Neural cell (in vitro differentiated cells): ENCODE measurements around the gene PPARG. TPM values are rescaled to one million over a fixed set of nuclear protein-coding genes. Genes with fewer than 3 reads are reported as not detected.

Experiments used
- H2AFZ ChIP-seq: fragments of 200-600, 300-800 bp; sonication (generic), shearing (Covaris generic); 2 replicates; pipeline ENCODE4 v1.6.0; 2014; ENCODE audit warnings: low read depth, mild to moderate bottlenecking, antibody characterized with exemption, low read length, moderate library complexity
- H3F3A ChIP-seq: fragments of 200-600 bp; shearing (Covaris generic); 2 replicates; pipeline ENCODE4 v1.6.1; 2016; ENCODE audit warnings: mild to moderate bottlenecking, moderate library complexity, mixed read lengths, antibody characterized with exemption, low read length; ENCODE audit not compliant: insufficient read depth, poor library complexity, severe bottlenecking
- H3K27ac ChIP-seq: fragments of 200-600, 300-800 bp; sonication (generic), shearing (Covaris generic); 2 replicates; pipeline ENCODE4 v1.5.1; 2014; ENCODE audit warnings: mild to moderate bottlenecking, low read length, moderate library complexity
- H3K27me3 ChIP-seq: fragments of 300-800, 200-600 bp; sonication (generic), shearing (Covaris generic); 2 replicates; pipeline ENCODE4 v1.6.0; 2014; ENCODE audit warnings: mild to moderate bottlenecking, low read depth, low read length, moderate library complexity; ENCODE audit not compliant: insufficient read depth
- H3K36me3 ChIP-seq: fragments of 300-800, 200-600 bp; sonication (generic), shearing (Covaris generic); 2 replicates; pipeline ENCODE4 v1.5.1; 2014; ENCODE audit warnings: mild to moderate bottlenecking, antibody characterized with exemption, low read length, moderate library complexity; ENCODE audit not compliant: insufficient read depth
- H3K4me2 ChIP-seq: fragments of 300-800, 200-600 bp; sonication (generic), shearing (Covaris generic); 2 replicates; pipeline ENCODE4 v1.6.0; 2014; ENCODE audit warnings: mild to moderate bottlenecking, low read length
- H3K4me3 ChIP-seq: fragments of 300-800, 200-600 bp; sonication (generic), shearing (Covaris generic); 2 replicates; pipeline ENCODE4 v1.5.1; 2014; ENCODE audit warnings: mild to moderate bottlenecking, low read length, moderate library complexity
- H3K79me2 ChIP-seq: fragments of 200-600 bp; shearing (Covaris generic); replicated peaks from 2 replicates; pipeline ENCODE4 v1.6.0; 2014; ENCODE audit warnings: mild to moderate bottlenecking, low read length, moderate library complexity; ENCODE audit not compliant: insufficient read depth
- H3K9ac ChIP-seq: fragments of 300-800, 200-600 bp; sonication (generic), shearing (Covaris generic); 2 replicates; pipeline ENCODE4 v1.6.1; 2016; ENCODE audit warnings: mild to moderate bottlenecking, low read length, mixed read lengths
- H3K9me2 ChIP-seq: fragments of 200-600 bp; shearing (Covaris generic); 2 replicates; pipeline ENCODE4 v1.6.1; 2016; ENCODE audit warnings: mild to moderate bottlenecking, low read length, mixed read lengths; ENCODE audit not compliant: insufficient read depth
- H3K9me3 ChIP-seq: fragments of 200-600, 300-800 bp; sonication (generic), shearing (Covaris generic); 2 replicates; pipeline ENCODE4 v1.6.1; 2016; ENCODE audit warnings: mild to moderate bottlenecking, mixed run types, low read length, moderate library complexity, mixed read lengths
- H4K20me1 ChIP-seq: fragments of 200-600 bp; shearing (Covaris generic); 2 replicates; pipeline ENCODE4 v1.6.1; 2016; ENCODE audit warnings: mild to moderate bottlenecking, mixed run types; ENCODE audit not compliant: insufficient read depth
- EP300 ChIP-seq: fragments of 450-650 bp; conservative IDR thresholded peaks from 2 replicates; pipeline ENCODE4 v1.6.1; 2014; ENCODE audit warnings: antibody characterized with exemption, mild to moderate bottlenecking, moderate library complexity; ENCODE audit not compliant: poor library complexity, severe bottlenecking
- EZH2 ChIP-seq: fragments of 200-600, 300-800 bp; shearing (Covaris generic), sonication (generic); IDR thresholded peaks from 2 replicates; pipeline ENCODE4 v1.6.1; 2014; ENCODE audit warnings: antibody characterized with exemption, low read length, borderline replicate concordance, mild to moderate bottlenecking; ENCODE audit not compliant: insufficient read depth, poor library complexity, severe bottlenecking
- MXI1 ChIP-seq: fragments of 450-650 bp; conservative IDR thresholded peaks from 2 replicates; pipeline ENCODE4 v1.6.1; 2014; ENCODE audit warnings: antibody characterized with exemption, mild to moderate bottlenecking; ENCODE audit not compliant: poor library complexity, severe bottlenecking
- POLR2AphosphoS5 ChIP-seq: IDR thresholded peaks from 2 replicates; pipeline ENCODE4 v1.6.1; 2012
- RAD21 ChIP-seq: fragments of 450-650 bp; conservative IDR thresholded peaks from 2 replicates; pipeline ENCODE4 v1.6.1; 2014; ENCODE audit warnings: antibody characterized with exemption, mild to moderate bottlenecking, moderate library complexity
- REST ChIP-seq: IDR thresholded peaks from 2 replicates; pipeline ENCODE4 v1.6.1; 2012; ENCODE audit warnings: borderline replicate concordance
- SMC3 ChIP-seq: fragments of 450-650 bp; conservative IDR thresholded peaks from 2 replicates; pipeline ENCODE4 v1.6.1; 2014; ENCODE audit warnings: antibody characterized with exemption, mild to moderate bottlenecking, moderate library complexity; ENCODE audit not compliant: poor library complexity
- TAF1 ChIP-seq: IDR thresholded peaks from 2 replicates; pipeline ENCODE4 v1.6.1; 2012; ENCODE audit warnings: low read depth
- polyA plus RNA-seq: library from polyadenylated mRNA; depleted of rRNA; stranded (reverse); fragments of >200 nt; gene quantifications from 2 replicates; pipeline ENCODE4 v1.2.3, GENCODE V29; 2014
- TF ChIP-seq, protein P1 (sequence below): fragments of 450-650 bp; IDR thresholded peaks from 2 replicates; pipeline ENCODE4 v1.5.1; 2014; ENCODE audit warnings: antibody characterized with exemption, mild to moderate bottlenecking, moderate library complexity; ENCODE audit not compliant: poor library complexity, severe bottlenecking

The PPARG gene
- polyA plus RNA-seq, 1 donor from 2014 or later = 0.35 TPM

DNA sequence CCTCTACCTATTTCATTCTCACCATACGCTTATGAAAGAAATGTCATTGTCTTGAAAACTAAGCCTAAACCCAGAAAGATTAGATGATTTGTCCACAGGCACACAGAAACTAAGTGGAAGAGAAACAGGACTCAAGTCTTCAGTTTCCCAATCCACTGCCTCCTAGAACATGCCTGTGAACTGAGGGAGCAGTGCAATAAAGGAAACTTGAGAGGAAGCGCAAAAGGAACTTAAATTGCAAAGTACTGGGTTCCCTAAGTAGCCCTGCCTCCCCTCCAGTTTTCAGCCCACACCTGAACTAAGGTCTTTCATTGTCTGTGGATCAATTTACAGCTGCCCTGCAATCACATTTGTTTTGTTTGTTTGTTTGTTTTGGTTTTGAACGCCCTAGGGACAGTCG is 138.7 kb downstream of the PPARG start:
- Histone ChIP-seq H2AFZ (no peak overlapping the region), H3K4me3 (no peak overlapping the region), H3F3A (no peaks in the 10 kb centered on the region), H3K9ac (no peak overlapping the region), H4K20me1 (no peaks in the 10 kb centered on the region), H3K9me3 (no peaks in the 10 kb centered on the region), H3K4me2 (no peak overlapping the region), H3K27ac (no peak overlapping the region), H3K36me3 (no peaks in the 10 kb centered on the region), H3K79me2 (no peaks in the 10 kb centered on the region), H3K9me2 (no peaks in the 10 kb centered on the region), H3K27me3 (no peaks in the 10 kb centered on the region)
- TF ChIP-seq SMC3 (no peak), EP300 (no peak), EZH2 (no peak), REST (no peak), RAD21 (no peak), MXI1 (no peak), TAF1 (no peak), POLR2AphosphoS5 (no peak)
- TF ChIP-seq, protein P1, sequence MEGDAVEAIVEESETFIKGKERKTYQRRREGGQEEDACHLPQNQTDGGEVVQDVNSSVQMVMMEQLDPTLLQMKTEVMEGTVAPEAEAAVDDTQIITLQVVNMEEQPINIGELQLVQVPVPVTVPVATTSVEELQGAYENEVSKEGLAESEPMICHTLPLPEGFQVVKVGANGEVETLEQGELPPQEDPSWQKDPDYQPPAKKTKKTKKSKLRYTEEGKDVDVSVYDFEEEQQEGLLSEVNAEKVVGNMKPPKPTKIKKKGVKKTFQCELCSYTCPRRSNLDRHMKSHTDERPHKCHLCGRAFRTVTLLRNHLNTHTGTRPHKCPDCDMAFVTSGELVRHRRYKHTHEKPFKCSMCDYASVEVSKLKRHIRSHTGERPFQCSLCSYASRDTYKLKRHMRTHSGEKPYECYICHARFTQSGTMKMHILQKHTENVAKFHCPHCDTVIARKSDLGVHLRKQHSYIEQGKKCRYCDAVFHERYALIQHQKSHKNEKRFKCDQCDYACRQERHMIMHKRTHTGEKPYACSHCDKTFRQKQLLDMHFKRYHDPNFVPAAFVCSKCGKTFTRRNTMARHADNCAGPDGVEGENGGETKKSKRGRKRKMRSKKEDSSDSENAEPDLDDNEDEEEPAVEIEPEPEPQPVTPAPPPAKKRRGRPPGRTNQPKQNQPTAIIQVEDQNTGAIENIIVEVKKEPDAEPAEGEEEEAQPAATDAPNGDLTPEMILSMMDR = no peak

GRCh38 chr3:12428126-12428525 is 139.3 kb downstream of the PPARG start:
- no peak for TF ChIP-seq REST
- no peak for TF ChIP-seq MXI1
- Histone ChIP-seq H3F3A (no peaks in the 10 kb centered on the region), H3K36me3 (no peaks in the 10 kb centered on the region), H3K27ac (no peak overlapping the region), H3K9me2 (no peaks in the 10 kb centered on the region), H3K4me3 (no peak overlapping the region), H3K4me2 (no peak overlapping the region), H3K79me2 (no peaks in the 10 kb centered on the region), H4K20me1 (no peaks in the 10 kb centered on the region), H3K27me3 (no peaks in the 10 kb centered on the region), H3K9me3 (no peaks in the 10 kb centered on the region), H3K9ac (no peak overlapping the region), H2AFZ (no peak overlapping the region)
